Measurements from ENCODE around the gene TRANK1.
"Not testable (repeated sequence)": the region's sequence is repeated elsewhere in the genome, so short reads cannot be mapped to it uniquely, and the experiment has no call there.

Gene TRANK1

GRCh38 chr3:36957063-36957462 lies 12.2 kb upstream of the TRANK1 start:
- DNase-seq (ENCODE audit: low read depth in 2 of 2), result no peak

GRCh38 chr3:36956155-36956554 lies 11.3 kb upstream of the TRANK1 start:
- DNase-seq (ENCODE audit: low read depth in 2 of 2), result no peak

- no peak for DNase-seq (ENCODE audit: low read depth in 2 of 2)
Measured at GRCh38 chr3:36954452-36955134, 9.7 kb upstream of the TRANK1 start.

- DNase-seq (ENCODE audit: low read depth in 2 of 2), result not testable (repeated sequence)
Measured at GRCh38 chr3:36947814-36948213, 3.0 kb upstream of the TRANK1 start.

GRCh38 chr3:36945333-36945980 lies 603 bp upstream of the TRANK1 start:
- no peak for DNase-seq (ENCODE audit: low read depth in 2 of 2)

- peak; percentile 20 to 22 for DNase-seq (ENCODE audit: low read depth in 2 of 2)
Measured at GRCh38 chr3:36944012-36944640, 728 bp downstream of the TRANK1 start.

GRCh38 chr3:36943601-36944000 lies 1.3 kb downstream of the TRANK1 start:
- no peak for DNase-seq (ENCODE audit: low read depth in 2 of 2)

- no peak for DNase-seq (ENCODE audit: low read depth in 2 of 2)
Measured at GRCh38 chr3:36942638-36943248, 2.1 kb downstream of the TRANK1 start.

- no peak for DNase-seq (ENCODE audit: low read depth in 2 of 2)
Measured at GRCh38 chr3:36941658-36942057, 3.2 kb downstream of the TRANK1 start.

- DNase-seq (ENCODE audit: low read depth in 2 of 2), result no peak
Measured at GRCh38 chr3:36941162-36941561, 3.7 kb downstream of the TRANK1 start.

GRCh38 chr3:36937492-36937891 lies 7.4 kb downstream of the TRANK1 start:
- no peak for DNase-seq (ENCODE audit: low read depth in 2 of 2)

- DNase-seq (ENCODE audit: low read depth in 2 of 2), result no peak
Measured at GRCh38 chr3:36933540-36934296, 11.1 kb downstream of the TRANK1 start.

- not testable (repeated sequence) for DNase-seq (ENCODE audit: low read depth in 2 of 2)
Measured at GRCh38 chr3:36931424-36931823, 13.4 kb downstream of the TRANK1 start.

GRCh38 chr3:36928220-36928619 lies 16.6 kb downstream of the TRANK1 start:
- DNase-seq (ENCODE audit: low read depth in 2 of 2), result no peak

GRCh38 chr3:36926292-36926897 lies 18.5 kb downstream of the TRANK1 start:
- no peak for DNase-seq (ENCODE audit: low read depth in 2 of 2)

GRCh38 chr3:36924744-36925521 lies 19.9 kb downstream of the TRANK1 start:
- DNase-seq (ENCODE audit: low read depth in 2 of 2), result no peak

GRCh38 chr3:36923981-36924743 lies 20.7 kb downstream of the TRANK1 start:
- DNase-seq (ENCODE audit: low read depth in 2 of 2), result no peak

GRCh38 chr3:36923523-36923943 lies 21.3 kb downstream of the TRANK1 start:
- no peak for DNase-seq (ENCODE audit: low read depth in 2 of 2)

GRCh38 chr3:36920884-36921567 lies 23.8 kb downstream of the TRANK1 start:
- DNase-seq (ENCODE audit: low read depth in 2 of 2), result no peak

All from stimulated activated CD8-positive, alpha-beta memory T cell treated with anti-CD3 and anti-CD28 coated beads, Interleukin-15, amount 100 ng/mL, for 48 hours (primary cell).